GM21737 (cell line): ENCODE measurements around the gene MAPK4.

ENCODE experiments used
- ATAC-seq: cut with Tn5 transposase; IDR thresholded peaks from one replicate; pipeline ENCODE4 v1.9.1; 2021; ENCODE audit warnings: mild to moderate bottlenecking, moderate library complexity; ENCODE audit not compliant: unreplicated experiment

MAPK4 gene

DNA sequence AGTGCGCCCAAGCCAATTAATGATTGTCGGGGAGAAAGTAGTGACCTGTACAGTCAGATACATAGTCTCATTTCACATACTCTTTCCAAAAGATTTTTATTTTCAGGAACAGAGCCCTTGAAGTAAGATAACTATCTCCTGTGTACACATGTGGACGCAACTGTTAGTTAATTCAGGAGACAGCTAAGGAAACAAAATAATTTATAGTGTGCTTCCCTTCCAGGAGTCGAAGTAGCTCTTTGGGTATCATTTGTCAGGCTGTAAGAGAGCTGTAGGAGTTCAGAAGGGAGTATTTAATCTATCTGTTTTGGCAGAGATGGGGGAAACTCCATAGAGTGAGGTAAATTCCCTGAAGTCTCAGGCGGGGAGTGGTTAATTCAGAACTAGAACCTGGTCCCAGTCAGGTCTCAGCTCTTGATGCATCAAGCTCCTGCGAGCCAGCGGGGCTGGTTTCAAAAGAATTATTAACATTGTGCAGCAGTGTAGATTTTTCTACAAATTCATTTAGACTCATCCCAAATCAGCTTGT lies 63.0 kb downstream of the MAPK4 start:
- no peak for ATAC-seq

DNA sequence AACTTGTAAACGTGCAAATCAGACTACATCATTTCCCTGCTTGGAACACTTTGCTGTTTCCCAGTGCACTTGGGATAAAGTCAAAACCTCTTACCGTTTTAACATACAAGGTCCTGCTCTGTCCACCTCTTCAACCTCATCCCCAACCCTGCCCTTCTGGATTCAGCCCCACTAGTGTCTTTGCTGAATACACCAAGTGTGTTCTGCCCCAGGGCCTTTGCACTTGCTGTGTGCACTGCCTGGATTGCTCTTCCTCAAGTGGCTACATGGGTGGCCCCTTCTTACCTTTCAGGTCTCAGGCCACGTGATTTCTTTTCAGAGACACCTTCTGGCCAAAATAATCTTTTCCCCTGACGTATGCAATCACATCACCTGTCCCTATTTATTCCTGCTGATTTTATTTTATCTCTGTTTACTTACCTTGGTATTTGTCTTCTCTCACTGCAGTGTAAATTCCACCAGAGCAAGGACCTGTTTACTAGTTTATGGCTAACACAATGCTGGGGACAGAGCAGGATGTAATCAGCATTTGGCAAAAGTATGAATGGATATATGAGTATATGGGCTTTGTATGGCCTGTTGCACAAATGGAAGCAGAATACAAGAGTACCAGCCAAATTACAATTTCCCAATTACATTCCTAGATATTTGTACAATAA lies 63.9 kb downstream of the MAPK4 start:
- ATAC-seq, result no peak

DNA sequence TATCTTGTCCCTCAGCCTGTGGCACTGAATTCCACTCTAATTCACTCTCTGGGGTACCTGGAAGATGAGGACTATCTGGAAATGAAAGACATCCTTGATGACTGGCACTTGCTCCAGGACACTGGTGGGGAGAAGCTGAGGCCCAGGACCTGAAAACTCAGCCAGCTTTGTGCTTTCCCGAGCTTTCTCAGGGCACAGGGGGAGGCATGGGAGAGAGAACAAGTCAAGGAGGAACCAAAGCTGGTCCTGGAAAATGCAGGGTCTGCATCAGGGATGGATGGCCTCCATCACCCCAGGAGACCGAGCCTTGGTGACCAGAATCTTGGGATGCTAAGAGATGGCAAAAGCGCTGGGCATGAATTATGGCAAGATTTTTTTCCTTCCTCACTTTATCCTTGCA lies 65.1 kb downstream of the MAPK4 start:
- ATAC-seq, result no peak

DNA sequence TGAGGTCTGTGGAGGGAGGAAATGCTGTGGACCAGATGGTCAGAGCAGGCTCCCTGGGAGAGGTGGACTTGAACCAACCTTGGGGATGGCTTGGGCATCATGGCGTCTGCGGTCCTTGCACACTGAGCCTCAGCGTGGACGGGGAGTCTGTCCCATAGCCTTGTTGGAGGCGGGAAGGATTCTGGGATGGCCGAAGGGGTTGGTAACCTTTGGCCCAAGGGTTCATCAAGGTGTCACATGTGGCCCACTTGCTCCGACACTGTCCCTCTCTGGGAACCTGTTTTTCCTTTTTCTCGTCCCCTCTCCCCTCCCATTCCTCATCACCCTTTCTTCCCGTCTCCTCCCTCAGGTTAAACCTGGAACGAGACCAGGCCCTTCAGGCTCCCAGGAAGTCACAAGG lies 66.4 kb downstream of the MAPK4 start:
- ATAC-seq, result no peak

DNA sequence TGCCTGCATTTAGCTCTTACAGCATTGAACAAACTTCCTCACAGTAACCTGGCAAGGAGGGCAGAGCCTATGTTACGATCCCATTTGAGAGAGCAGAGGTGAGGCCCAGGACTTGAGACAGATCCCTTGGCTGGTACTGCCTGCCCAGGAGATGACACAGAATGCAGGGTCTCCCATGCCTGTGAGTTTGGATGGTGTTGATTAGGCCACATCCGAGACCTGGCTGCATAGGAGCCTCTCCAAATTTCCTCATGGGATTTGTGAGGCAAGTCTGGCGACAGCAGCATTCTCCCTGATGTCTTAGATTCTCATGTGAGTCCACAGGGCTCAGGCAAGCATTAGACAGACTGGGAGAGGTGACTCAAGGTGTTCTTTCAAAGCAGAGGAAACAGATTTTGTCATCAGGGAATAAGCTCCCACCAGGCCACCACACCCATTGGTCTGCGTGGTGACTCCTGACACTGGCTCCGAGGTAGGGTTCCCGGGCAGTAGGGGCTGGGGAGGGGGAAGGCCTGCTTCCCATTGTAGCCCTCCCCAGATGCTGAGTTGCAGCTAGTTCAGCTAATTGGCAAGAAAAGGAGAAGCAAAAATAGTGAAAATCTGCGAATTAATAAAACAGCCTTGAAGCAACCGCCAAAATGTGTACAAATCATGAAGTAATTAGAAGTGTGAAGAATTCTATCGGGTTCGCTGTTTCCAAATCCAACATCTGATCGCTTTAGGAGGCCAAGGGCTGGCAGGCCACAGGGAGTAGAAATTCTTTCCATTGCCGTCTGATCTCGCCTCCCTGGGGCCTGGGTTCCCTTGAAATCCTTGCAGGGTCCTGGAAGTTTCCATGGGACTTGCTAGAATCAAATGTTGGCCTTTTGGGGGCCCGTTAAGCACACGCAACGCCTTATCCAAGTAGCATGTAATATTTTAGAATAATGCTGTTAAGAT lies 68.0 kb downstream of the MAPK4 start:
- no peak for ATAC-seq

DNA sequence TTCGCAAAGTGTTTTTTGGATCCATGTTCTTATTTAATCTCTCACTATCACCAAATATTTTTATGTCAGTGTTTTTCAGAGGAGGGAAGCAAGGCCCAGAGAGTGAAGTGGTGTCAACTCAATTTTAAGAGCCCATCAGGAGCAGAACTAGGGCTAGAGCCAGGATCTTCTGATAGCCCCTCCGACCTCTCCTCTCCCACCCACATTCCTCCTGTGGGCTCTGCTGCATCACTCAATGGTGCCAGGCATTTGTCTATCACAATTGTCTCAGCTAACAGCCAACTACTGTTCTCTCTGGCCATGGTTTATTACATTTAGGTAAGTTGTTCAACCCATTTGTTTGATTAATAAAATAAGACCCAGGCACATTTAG lies 68.6 kb downstream of the MAPK4 start:
- no peak for ATAC-seq

DNA sequence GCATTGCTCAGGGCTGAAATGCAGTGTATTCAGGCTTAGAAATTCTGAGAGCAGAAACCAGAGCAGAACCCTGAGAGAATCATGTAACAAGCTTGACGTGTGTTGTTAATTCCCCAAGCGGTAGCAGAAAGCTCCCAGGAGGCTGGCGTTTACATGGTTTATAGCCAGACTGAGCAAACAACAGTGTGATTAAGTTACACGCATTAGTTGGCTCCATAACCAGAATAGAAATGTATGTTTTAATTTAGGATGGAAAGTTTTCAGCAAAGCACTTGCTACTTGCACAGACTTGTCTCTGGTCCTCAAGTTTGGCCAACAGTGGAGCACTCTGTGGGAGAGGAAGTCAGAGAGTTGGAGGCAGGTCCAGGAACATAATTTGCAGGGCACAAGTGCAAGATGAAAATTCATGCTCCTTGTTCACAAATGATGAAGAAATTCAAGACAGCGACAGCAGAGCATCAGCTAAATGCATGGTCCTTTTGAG lies 69.3 kb downstream of the MAPK4 start:
- no peak for ATAC-seq

DNA sequence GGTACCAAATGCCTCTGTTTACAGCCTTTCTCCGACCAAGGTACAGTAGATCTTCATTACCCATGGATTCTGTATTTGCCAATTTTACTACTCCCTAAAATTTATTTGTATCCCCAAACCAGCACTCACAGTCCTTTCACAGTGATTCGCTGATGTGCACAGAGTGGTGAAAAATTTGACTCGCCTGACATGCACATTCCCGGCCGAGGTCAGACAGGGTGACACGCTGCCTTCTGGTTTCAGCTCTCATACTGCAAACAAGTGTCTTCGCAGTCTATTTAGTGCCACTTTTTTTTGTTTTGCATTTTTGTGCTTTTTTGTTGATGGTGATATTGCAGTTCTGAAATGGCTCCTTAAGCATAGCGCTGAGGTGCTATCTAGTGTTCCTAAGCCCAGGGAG lies 71.0 kb downstream of the MAPK4 start:
- no peak for ATAC-seq

DNA sequence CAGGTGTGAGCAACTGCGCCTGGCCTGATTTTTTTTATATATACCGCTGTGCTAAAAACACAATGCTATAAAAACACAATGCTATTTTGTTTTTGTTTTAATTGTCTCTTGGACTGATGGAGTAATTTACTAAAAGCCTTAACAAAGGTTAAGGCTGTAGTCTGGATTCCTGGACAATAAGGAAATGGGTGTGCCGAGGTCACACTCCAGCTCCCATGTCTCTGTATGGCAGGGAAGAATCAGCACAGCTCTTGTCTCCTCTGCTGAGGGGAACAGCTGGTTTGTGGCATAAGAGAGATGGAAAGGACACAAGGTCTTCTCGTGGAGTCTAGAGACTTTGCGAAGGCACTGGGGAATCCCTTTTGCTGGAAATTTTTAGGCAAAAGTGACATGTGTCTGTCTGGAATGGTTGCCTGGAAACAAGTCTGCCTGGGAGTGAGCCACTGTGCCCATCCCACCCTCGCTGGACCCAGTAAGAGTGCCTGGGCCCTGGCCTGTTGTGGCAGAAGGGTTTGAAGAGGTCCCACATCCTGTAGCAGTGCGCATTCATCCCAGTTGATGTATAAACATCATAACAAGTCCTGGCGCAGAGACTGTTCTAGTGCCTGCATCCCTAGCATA lies 73.1 kb downstream of the MAPK4 start:
- ATAC-seq, result no peak

DNA sequence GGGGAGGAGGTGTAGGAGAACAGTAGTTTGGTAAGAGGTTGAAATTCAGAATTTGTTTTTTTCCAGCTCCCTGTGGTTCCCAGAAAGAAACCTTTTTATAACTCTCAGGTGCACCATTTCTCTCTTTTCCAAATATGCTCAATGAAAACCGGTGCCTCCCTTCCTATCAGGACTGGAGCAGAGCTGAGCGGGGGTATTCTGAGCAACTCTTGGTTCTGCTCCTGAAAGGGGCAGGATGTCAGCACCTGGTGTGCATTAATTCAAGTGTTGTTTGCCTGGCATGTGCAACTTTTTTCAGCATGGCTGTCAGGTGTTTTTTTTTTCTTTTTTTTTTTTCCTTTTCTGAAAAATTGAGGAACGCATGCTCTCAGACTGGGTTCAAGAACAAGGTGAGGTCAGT lies 74.1 kb downstream of the MAPK4 start:
- no peak for ATAC-seq

DNA sequence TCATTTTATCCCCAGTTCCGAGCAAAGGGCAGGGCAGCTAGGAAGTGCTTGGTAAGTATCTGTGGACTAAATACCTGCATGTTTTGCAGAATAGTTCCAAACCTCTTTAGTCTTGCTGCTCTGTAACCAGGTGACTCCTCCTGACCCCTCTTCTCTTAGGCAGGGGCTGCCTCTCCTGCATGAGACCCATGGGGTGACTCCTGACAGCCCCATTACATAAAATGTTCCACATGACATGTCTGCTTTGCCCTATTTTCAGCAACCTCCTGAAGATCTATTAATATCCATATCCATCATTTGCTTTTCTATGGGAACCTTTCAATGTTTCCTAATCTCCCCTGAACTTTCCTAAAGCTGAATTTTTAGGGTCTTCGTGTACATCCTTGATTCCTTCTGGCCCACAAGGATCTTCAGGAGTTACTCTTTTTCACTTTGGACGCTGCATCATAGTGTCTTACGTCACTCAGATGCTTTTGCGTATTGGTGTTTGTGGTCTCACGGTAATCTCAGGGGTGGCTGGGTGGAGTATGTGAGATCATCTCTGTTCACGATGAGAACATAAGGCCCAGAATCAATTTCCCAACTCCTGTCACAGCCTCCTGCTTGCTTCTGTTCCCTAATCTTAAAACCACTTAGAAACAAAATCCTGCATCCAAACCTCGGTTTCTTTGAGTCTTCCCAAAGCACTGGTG lies 76.6 kb downstream of the MAPK4 start:
- ATAC-seq, result no peak

DNA sequence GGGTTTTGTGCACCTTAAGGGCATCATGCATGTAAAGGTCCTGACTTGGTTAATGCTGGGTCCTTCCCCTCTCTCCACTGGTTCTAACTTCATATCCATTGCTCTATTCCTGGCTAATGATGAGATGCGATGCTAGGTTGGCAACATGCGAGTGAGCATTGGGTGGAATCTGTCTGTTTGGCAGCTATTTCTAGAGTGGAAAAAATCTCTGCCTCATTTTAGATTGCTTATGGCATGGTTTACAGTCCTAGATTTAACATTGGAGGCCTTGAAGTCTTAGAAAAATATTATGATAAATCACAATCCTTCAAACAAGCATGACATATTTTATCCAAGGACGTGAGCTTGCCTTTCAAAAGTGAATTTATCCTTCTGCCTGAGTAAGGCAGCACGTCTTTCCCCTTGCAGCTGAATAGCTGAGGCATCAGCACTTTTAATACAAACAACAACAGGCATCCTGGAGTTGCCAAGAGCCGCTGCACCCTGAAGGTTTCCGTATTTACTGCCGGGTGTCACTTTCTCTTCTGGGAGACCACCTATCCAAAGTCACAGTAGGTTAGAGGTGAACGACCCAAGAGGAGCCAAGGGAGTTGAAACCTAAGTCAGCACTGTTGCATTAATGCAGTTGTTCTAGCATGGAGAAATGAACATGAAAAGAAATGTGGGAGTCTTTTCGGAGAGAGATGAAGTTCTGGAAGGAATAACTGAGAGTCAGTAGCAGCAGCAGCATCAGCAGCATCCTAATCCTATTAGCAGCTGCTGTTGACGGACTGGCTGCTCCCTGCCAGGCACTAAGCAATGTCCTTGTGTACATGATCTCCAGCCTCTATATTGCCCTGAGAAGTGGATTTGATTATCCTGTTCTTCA lies 78.4 kb downstream of the MAPK4 start:
- ATAC-seq, result no peak

DNA sequence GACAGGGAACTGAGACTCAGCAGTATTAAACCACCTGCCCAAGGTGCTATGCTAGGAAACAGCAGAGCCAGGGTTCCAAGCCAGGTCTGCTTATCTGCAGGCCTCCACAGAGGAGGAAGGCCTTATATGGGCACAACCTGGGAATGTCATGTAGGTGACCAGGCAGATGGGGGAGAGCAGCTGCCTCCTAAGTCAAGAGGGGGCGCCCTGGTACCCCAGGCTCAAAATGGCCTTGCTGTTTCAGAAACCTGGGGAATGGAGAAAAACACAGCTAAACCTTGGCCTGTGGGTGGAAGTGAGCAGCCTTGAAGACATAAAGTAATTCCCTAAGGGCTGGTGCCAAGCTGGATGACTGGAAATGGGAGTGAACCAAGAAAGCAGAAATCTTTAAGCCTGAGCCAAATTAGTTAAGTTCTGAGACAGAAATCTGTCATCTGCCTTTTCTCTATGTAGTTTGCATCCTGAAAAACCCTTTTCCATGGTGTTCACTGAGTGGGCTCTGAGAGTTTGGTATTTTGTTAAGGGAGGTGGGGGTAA lies 79.1 kb downstream of the MAPK4 start:
- no peak for ATAC-seq

DNA sequence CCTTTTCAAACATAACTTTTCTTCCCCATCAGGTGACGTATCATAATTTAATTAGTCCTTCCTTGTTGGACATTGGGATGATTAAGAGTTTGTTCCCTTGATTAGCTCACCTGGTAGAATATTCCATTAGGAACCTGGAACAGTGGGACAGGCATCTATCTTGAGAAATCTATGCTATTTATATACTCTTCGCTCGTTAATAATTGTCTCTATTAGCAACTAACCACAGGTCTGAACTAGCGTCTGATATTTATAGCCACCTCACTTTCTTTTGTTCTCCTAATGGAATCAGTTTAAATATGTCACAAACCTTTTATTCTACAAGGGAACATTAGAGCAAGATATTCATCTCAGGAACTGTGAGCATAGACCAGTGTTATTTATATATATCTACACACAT lies 79.8 kb downstream of the MAPK4 start:
- no peak for ATAC-seq

DNA sequence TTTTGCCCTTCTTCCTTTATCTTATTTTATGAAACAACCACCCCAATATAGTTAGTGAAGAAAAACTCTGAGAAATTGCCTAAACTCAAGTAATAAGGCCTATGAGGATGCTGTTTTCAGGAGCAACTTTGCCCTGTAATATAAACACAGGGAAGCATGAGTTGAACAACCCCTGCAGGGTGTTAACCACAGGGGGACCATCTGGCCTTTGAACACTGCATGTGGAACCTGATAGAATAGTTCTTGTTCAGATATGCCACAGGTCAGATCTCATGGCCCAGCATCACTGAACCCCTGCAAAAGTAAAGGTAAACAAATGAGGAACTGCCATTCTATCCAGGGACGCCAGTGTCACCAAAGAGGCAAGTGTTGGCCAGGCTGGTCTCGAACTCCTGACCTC lies 82.6 kb downstream of the MAPK4 start:
- ATAC-seq, result no peak

DNA sequence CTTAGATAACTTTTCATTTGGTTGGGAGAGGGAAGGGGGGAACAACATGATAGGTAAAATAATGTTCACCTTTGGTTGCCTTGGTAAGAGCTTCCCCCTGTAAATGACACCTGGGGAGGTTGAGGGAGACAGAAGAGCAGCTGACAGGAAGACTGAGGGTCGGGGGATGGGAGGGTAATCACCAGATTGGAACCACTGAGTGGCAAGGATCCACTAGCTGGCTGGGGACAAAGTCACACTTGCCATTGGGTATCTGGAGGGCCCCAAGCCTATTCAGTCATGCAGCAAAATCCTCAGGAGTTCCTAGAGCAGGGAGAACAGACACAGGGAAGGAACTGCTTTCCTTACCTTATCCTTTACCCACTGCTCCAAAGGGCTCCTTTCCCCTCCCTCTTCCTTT lies 84.3 kb downstream of the MAPK4 start:
- no peak for ATAC-seq

DNA sequence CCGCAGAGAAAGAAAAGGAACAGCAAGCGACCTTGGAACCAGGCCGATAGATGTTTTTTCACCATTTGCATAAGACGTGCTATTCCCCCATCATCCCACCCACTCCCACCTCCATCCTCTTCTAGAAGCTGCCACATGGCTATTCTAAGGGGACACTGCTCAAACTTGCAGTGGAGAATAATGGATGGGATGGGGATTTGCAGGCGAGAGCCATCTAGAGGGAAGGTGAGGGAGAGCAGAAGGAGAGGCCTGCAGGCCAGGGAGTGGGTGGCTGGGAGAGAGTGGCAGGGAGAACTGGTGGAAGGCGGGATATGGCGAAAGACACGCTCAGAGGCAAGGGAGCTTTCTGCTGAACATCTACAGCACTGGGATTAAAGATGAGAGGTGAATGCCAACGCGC lies 84.9 kb downstream of the MAPK4 start:
- ATAC-seq, result no peak

DNA sequence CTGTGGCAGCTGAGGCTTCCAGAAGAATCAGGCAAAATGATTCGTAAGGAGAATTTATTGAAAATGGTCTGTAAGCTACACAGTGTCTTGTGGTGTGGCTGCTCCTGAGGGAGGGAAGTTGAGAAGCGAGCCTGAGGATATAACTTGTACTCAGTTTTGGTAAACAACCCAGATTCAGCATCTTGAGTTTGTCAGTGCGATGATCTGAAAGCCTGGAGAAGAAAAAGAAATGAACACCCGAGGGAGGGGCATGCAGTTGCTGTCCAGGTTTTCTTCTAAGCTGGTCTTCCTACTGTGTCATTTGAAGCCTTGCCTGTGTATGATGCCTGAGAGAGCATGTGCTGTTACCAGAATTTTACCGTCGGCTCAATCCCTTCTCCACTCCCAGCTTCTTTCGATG lies 87.3 kb downstream of the MAPK4 start:
- ATAC-seq, result no peak

DNA sequence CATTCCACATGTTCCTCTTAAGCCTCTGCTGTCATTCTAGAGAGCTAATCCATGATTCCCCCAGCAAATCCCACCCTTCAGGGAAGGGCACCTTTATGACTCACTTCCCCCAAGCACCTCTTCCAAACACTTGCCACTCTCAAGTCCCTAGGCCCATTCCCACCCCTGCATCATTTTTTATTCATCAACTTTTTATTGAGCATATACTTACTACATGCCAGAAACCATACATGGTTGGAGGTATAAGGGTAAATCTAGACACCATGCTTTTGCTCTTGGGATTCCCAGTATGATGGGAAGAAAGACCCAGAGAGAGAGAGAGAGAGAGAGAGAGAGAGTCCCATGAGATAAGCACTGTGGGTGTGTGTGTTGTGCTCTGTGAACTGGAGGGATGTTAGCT lies 87.9 kb downstream of the MAPK4 start:
- ATAC-seq, result no peak

DNA sequence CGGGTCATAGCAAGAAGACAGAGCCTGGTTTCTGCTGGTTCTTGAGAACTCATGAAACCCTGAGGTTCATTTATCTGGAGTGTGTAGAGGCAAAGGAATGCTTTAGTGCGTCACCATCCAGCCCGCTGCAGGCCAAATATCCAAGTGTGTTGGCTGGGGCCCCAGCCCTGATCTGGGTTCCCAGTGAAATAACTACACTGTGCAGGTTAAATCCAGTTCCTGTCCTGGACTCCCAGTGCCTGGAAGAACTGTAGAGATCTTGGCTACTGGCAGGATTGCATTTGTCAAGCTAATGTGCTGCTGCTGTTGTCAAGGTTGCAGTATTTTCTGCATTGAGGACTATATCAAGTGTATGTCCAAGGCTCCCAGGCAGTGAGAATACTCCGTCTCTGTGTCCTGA lies 89.9 kb downstream of the MAPK4 start:
- ATAC-seq, result no peak
